G401 (cell line): ENCODE data around the gene CD209. TPM values are rescaled to one million over a fixed set of nuclear protein-coding genes. Genes with fewer than 3 reads are reported as not detected.
"Not testable (repeated sequence)": the region's sequence is repeated elsewhere in the genome, so short reads cannot be mapped to it uniquely, and the experiment has no call there.

ENCODE experiments used
- DNase-seq: peaks from one replicate; pipeline ENCODE4 v3.0.0-alpha.2; 2015; ENCODE audit warnings: low spot score
- in situ Hi-C: cut with HindIII; loops from 2 replicates; pipeline ENCODE4 v1.10.0; 2016; ENCODE audit warnings: low sequenced_read_pairs, mixed read lengths
- total RNA-seq: library from RNA; depleted of rRNA; stranded (reverse); fragments of >200 nt; shearing (Covaris generic); gene quantifications from 2 replicates; pipeline ENCODE4 v1.2.3, GENCODE V29; 2014; rRNA removed

Gene CD209, protein sequence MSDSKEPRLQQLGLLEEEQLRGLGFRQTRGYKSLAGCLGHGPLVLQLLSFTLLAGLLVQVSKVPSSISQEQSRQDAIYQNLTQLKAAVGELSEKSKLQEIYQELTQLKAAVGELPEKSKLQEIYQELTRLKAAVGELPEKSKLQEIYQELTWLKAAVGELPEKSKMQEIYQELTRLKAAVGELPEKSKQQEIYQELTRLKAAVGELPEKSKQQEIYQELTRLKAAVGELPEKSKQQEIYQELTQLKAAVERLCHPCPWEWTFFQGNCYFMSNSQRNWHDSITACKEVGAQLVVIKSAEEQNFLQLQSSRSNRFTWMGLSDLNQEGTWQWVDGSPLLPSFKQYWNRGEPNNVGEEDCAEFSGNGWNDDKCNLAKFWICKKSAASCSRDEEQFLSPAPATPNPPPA
- total RNA-seq, result not detected in 2 replicates

- no peak for DNase-seq
- in situ Hi-C loops, result no loop called here
Observed at GRCh38 chr19:7746903-7747884, at the start of gene CD209. TSS of gene CD209 (minus strand) at chr19:7747534. CDS start at chr19:7747511, 23 bp downstream.

DNA sequence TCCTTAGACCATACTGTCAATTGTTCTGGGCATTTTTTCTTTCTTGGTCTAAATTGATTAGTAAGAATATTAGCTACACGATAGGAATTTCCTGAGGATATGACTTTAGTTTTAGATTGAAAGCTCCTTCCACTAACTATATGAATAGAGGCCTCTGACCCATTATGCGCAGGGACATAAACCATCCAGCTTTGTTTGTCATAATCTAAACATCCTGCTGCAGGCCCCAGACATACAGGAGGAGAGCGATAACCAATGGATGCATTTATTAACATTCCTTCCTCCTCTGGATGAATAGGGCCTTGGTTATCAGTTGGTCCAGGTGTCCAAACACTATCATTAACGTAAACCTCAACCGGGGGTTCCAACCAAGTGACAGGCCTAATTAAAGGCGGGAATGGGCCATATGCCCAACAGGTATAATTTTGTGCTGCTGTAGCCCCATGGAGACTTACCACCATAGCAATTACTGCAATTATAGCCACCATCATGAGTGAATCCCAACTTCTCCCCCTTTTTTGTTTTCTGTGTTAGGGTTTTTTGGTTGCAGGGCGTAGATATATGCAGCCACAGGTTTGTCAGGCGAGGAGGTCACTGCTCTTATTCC, 48.3 kb upstream of the CD209 start:
- DNase-seq, result no peak
- in situ Hi-C loops, result no loop called here

- DNase-seq, result no peak
- in situ Hi-C loops, result no loop called here
Observed at GRCh38 chr19:7793493-7793892, 46.2 kb upstream of the CD209 start.

DNA sequence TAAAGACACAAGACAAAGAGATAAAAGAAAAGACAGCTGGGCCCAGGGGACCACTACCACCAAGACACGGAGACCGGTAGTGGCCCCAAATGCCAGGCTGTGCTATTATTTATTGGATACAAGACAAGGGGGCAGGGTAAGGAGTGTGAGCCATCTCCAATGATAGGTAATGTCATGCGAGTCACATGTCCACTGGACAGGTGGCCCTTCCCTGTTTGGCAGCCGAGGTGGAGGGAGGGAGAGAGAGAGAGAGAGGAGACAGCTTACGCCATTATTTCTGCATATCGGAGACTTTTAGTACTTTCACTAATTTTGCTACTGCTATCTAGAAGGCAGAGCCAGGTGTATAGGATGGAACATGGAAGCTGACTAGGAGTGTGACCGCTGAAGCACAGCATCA, 45.4 kb upstream of the CD209 start:
- in situ Hi-C loops, result not testable (repeated sequence)
- peak; percentile 83 for DNase-seq

DNA sequence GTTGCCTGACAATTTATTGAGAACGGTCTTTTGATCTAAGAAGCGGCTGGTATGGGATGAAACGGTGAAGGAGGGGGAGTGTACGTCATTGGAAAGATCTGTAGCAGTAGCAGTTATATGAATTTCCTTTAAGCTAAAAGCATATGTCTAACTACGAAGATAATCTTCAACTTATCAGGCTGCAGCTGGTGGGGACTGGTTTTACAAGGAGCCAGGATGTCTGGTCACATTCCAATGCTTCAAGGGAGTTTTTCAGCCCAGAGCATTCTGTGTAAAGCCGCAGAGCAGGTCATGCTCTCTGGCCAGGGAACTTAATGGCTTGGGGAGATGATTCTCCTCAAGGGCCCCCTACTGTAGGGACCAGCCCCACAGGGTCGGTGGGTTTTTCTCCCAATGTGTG, 44.9 kb upstream of the CD209 start:
- peak; percentile 41 for DNase-seq
- in situ Hi-C loops, result no loop called here

GRCh38 chr19:7790416-7790815, 43.1 kb upstream of the CD209 start:
- in situ Hi-C loops, result no loop called here
- no peak for DNase-seq

- DNase-seq, result no peak
- in situ Hi-C loops, result no loop called here
Observed at GRCh38 chr19:7789447-7789846, 42.1 kb upstream of the CD209 start.

- DNase-seq, result no peak
- in situ Hi-C loops, result no loop called here
Observed at GRCh38 chr19:7788933-7789323, 41.6 kb upstream of the CD209 start.

DNA sequence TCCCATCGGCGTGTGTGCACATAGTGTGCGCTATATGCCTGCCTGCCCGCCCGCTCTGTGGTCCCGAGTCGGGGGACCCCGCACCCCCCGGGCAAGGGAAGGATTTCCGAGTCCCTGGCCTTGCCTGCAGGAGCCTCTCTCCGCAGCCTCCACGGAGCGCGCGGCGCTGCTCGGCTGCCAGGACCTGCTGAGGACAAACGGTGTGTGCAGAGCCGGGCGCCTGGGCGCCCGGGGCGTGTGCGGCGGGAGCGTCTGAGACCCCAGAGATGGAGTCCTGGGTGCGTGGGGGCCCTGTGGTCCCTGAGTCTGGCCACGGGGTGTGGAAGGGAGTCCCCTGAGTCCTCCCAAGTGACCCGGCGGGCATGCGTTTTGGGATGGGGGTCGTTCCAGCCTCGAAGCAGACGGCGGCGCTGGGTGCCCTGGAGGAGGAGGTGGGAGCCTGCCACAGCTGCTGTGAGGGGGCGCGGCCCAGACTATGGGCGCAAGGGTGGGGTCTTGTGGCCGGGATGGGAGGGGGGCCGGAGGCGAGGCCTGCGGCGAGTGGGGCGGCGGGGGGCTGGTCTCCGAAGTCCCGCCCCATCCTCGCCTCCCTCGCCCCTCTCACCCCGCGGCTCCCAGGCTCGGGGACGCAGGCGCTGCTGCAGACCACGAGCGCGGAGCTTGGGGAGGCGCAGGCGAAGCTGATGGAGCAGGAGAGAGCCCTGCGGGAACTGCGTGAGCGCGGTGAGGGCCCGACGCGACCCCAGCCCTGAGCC, 41.0 kb upstream of the CD209 start:
- in situ Hi-C loops, result no loop called here
- peak; percentile 56 for DNase-seq

DNA sequence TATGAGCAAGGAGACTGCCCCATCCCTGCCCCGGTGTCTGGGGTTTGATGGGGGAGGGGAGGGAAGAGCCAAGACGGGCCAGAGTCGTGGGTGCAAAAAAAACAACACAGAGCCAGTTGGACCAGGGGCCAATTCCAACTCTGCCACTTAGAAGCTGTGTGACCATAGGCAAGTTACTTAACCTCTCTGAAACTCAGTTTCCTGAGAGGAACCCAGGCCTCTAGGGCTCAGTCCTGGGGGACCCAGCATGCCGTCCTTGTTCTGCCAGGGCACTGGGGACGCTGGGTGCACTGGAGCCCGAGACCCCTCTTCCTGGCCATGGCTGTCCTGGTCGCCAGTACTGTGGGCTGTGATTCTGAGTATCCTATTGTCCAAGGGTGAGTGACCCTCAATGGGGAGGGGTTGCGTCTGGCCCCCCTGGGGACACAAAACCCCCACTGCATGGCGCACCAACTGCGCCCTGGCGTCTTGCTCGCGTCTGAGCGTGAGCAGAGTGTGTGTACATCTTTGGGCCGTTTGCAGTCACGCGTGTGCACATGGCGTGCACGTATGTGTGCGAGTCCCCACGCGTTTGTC, 40.4 kb upstream of the CD209 start:
- no peak for DNase-seq
- in situ Hi-C loops, result no loop called here

GRCh38 chr19:7787141-7787540, 39.8 kb upstream of the CD209 start:
- in situ Hi-C loops, result no loop called here
- DNase-seq, result peak; percentile 95

DNA sequence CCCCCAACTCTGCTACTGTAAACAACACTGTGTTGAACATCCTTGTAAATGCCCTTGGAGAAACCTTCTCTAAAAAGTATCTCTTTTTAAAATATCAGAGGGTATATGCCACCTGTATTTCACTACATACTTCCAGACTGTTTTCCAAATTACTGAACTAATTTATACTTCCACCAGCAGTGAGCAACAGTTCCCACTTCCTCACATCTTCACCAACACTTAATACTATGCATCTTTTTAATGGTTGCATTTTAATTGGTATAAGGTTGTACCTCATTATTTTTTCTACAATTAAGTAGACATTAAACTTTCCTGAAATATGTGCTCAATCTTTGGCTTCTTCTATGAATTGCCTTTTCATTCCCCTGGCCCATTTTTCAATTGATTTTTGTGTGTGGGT, 37.5 kb upstream of the CD209 start:
- in situ Hi-C loops, result no loop called here
- no peak for DNase-seq

GRCh38 chr19:7783991-7784423, 36.7 kb upstream of the CD209 start:
- peak; percentile 73 for DNase-seq
- in situ Hi-C loops, result no loop called here

GRCh38 chr19:7781157-7781556, 33.8 kb upstream of the CD209 start:
- DNase-seq, result no peak
- in situ Hi-C loops, result no loop called here

DNA sequence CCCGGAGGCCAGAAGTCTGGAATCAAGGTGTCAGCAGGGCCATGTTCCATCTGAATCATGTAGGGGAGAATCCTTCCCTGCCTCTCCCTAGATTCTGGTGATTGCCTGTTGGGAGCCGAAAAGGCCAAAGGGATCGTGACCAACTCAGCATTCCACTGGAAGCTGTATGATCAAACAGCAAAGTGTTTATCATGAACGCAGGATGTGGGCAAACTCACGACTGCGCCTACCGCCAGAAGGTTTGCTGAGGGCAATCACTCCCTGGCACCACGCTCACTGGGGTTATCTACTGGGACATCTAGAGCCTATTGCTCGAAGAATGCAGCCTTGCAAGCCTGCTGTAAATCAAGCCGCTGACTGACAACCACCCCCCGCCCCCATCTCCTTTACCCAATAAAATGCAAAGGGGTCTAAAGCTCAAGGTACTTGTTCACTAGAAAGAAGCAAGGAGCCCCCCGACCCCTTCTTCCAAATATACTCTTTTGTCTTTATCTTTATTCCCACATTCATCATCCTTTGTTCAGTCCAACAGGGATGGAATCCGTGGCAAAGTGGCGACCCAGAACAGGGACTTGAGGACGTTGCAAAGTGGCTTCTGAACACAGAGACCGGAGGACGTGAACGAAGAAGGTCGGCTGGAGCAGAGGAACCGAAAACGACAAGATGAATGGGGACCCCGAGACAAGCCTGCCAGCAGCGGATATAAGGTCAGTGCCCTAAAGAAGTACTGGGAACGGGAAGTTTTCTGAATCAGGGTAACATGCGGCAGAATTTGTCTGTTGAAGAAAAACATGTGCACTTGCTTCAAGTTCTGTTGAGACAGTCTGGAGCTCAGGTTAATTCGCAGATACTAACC, 32.5 kb upstream of the CD209 start:
- in situ Hi-C loops, result no loop called here
- no peak for DNase-seq

DNA sequence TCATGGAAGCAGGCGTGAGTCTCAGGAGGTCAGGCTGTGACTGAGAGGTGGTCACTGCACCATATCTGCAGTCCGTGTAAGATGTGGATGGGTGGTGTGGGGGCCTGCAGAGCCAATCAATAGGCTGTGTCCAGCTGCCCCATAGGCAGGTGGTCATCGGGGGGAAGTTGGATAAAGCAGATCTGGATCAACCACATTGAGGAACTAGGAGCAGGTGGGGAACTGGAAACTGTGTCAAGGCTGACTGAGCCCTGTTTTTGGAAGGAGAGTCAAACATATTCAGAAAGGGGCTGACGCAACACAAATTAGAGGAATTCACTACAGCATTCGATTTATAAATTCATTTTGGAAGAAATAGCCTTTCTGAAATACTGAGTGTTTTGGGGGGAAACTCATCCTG, 30.7 kb upstream of the CD209 start:
- no peak for DNase-seq
- in situ Hi-C loops, result no loop called here

DNA sequence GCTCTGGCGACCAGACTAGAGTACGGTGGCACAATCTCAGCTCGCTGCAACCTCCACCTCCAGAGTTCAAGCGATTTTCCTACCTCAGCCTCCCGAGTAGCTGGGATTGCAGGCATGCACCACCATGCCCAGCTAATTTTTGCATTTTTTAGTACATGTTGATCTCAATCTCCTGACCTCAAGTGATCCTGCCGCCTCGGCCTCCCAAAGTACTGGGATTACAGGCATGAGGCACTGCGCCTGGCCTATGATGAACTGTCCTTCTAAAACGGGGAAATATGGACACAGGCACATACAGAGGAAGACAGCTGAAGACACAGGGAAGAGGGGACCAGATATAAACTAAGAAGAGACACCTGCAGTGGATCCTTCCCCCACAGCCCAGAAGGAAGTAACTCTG, 28.4 kb upstream of the CD209 start:
- in situ Hi-C loops, result no loop called here
- no peak for DNase-seq

GRCh38 chr19:7773841-7774240, 26.5 kb upstream of the CD209 start:
- in situ Hi-C loops, result no loop called here
- DNase-seq, result no peak
